ELR (cell line): ENCODE measurements around the gene FKBP8.
A peak's percentile ranks its signal among the peaks of the same experiment; 100 is the strongest.

Source experiments
- DNase-seq: peaks from one replicate; pipeline ENCODE4 v3.0.0-alpha.2; 2015; ENCODE audit warnings: low read depth

FKBP8 gene

GRCh38 chr19:18521692-18522123, 21.7 kb downstream of the FKBP8 start, which contains the start of gene ELL:
ELL (minus strand) TSS chr19:18522070; CDS start chr19:18522055, 15 bp downstream.
- DNase-seq = no peak

DNA sequence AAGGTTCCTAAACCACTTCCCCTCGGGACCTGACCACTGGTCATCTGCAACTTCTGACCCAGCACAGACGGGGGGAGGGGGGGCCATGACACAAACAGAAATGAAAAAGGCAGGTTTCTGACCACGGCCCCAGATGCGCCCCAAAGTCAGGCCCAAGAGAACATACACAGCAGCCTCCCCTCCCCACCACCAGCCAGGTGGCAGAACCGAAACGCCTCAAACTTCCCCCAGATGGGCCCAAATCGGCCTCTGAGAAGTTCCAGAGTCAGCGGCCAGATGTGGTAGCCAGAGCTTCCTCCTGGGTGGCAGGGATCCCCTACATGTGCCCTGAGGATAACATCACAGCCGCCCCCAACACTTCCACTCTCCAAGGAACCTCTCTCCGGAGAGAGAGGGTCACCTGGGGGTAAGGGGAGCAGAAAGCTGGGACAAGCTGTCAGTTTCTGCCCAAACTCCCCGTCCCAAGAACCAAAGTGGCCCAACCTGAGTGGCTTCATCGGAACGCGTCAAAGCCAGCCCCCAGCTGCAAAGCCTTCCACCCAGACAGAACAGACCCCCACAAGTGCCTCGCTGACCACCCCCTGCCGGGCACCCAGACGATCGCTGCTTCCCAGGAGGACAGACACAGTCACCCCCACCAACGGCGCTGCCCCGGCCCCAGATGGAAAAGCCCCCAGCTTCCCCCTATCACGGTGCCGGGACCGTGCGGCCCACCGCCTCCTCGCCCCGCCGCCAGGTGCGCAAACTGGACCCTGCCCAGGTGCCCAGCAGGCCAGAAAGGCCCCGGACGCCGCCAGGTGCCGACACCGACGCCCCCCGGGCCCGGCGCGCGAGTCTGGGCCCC, 22.3 kb downstream of the FKBP8 start:
- peak; percentile 55 for DNase-seq

- DNase-seq = peak; percentile 88
Measured at GRCh38 chr19:18519962-18520847, 23.2 kb downstream of the FKBP8 start.

GRCh38 chr19:18518639-18519038, 24.7 kb downstream of the FKBP8 start:
- DNase-seq = no peak

GRCh38 chr19:18517606-18518005, 25.8 kb downstream of the FKBP8 start:
- DNase-seq = no peak

GRCh38 chr19:18515959-18516358, 27.4 kb downstream of the FKBP8 start:
- no peak for DNase-seq

DNA sequence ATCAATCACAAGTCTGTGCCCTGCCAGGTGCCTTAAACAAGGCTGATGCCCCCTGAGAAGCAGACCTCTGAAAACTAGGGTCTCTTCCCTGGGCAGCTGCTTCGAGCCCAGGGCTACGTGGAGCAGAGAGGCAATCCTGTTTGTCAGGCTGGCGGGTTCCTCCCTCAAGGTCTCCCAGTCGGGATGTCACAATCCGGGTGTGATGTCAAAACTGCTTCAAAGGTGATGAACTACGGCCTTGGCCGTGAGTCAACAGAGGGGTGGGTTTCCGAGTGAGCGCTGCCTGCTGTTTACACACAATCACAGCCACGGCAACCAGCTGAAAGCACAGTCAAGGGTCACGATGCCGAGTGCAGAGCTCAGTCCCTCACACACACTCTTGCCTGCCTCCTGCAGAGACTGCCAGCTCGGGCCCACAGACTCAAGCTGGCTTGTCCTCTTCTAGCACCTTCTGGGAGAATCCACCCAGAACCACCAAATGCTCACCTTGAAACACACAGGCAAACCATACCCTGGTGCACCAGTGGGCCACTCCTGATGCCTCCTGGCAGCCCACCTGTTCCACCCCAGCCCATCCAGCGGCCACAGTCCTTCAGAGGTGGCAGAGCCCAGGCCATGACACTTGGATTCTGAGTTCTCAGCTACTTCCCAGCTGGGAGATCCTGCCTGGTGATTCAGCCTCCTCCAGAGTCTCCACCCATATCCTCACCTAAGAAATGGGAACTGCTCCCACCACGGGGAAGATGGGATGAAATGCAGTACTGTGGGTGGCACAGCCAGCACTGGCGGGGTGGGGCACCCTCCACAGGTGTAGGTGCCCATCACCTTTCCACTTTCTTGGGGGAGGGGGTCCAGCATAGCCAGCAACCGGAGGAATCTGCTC, 28.3 kb downstream of the FKBP8 start:
- peak; percentile 62 for DNase-seq

DNA sequence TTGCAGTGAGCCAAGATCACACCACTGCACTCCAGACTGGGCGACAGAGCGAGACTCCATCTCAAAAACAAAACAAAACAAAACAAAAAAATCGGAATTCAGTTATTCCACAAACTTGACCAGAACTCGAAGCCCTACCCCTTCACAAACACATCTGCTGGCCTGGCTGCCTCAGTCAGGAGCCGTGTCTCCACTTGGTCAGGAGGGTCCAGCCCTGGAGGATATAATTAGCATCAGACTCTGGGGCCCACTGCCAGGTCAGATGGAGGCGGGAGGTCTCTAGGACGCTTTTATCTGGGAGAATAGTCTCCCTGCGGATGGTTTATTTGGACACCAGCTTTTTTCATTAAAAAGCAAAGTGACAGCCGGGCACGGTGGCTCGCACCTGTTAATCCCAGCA, 29.5 kb downstream of the FKBP8 start:
- DNase-seq = no peak

GRCh38 chr19:18510216-18510615, 33.2 kb downstream of the FKBP8 start:
- no peak for DNase-seq

GRCh38 chr19:18508585-18508984, 34.8 kb downstream of the FKBP8 start:
- DNase-seq = no peak

DNA sequence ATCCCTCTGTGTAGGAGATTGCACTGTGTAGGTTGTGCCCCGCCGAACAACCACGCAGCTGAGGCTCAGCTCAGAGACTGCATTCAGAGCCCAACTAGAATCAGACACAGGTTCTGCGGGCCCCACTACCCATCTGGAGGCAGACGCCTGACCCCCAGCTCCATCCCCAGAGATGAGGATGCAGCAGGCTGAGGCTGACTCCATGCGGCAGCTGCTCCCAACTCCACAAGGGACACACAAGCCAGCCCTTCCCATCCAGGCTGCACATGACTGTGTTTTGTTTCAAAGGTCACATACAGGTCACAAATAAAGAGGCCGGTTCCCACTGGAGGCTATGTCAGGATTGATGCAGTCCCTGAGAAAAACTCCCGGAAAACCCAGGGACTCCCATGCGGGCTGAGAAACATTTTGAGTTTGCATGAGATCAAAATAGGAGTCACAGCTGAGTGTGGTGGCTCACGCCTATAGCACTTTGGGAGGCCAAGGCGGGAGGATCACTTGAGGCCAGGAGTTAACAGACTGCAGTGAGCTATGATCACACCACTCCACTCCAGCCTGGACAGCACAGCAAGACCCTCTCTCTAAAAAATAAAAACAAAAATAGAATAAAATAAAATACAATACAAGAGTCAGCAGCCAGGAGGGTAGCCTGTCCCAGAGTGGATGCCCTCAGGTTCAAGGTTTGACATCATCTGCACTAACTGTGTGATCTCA, 35.5 kb downstream of the FKBP8 start:
- DNase-seq = no peak

DNA sequence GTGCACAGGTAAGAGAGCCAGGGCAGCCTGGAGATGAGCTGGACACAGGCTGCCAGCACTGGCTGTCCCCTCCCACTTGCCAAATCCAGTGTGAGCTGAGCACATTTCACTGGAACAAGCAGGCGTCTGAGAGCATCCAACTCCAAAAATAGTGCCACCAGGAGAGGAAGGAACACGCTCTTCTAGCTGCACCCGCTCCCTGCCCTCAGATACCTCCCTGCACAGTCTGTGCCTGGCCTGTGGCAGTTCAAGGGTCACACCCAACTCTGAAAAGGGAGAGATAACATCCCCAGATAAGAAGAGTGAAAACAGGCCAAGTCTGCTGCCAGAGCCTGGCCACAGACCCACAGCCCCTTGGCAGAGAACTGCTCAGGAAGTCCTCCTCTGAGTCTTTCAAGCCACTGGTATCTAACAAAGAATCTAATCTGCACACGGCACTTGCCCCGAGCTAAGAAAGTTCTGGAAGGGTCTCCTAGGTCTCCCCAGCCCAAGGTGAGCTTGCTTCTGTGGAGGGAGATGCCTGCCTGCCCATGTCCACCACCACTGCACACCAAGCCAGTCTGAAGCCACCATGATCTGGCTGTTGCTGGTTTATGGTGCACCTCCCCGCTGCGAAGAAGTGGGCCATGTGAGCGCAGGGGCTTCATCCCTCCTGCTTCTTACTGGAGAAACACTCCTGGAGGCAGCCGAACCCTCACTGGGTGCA, 36.2 kb downstream of the FKBP8 start:
- no peak for DNase-seq

- no peak for DNase-seq
Measured at GRCh38 chr19:18506101-18506930, 37.1 kb downstream of the FKBP8 start.

DNA sequence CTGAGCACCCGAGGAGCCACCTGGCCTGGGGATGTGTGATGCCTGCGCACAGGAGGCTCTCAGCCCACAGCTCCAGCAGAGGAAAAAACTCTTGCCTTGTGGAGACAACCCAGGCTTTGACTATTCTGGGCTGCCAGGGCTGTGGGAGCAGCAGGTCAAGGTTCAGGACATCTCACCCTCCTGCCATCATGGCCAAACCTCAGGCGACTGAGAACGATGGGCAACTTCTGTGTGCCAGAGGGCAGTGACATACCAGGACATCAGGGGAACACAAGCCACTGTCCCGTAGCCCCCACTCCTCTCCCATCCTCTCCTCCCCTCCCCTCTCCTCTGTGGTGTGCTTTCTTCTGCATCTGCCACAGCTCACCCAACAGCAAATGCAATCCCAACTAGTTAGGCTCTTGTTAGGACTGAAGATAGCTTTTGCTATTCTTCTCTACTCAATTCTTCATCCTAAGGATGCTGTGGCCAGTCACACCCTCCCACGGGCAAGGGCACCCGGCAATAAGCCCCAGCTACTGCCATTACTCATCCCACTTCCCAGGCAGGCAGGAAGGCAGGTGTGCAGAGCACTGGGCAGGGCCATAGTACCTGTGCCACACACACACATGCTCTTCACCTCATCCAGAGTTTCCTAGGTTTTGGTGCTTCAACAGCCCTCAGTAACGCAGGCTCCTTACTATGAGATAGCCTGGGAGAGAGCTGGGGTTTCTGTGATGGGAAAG, 38.3 kb downstream of the FKBP8 start:
- peak; percentile 17 for DNase-seq

- DNase-seq = no peak
Measured at GRCh38 chr19:18503971-18504885, 39.1 kb downstream of the FKBP8 start.

DNA sequence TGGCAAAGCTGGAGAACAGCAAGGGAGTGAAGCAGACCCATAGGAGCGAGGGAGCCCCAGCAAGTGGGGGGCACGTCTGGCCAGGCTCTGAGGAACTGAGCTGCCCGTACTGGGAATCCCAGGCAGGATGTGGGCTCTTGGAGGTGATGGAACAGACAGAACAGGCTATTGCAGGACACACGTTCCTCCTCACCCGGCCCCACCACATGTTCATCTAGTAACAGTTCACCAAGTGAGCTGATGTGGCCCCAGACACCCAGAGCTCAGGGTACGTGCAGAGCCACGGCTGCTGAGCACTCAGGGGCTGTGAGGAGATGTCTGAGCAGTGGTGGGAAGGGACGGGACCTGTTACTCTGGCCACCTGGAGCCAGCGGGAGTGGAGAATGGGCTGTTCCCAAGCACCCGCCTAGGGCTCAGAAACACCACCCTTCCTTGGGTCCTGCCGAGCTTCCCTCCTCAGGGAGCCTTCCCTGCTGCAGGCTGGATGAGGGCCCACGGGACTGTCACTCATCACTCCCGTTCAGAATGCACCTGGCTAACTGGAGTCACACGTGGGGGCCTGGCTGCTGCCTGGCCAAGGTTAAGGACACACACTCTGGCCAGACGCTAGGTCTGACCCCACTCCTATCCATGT, 39.9 kb downstream of the FKBP8 start:
- no peak for DNase-seq

GRCh38 chr19:18502638-18503294, 40.6 kb downstream of the FKBP8 start:
- DNase-seq = no peak
